Right atrium auricular region (tissue), 2 donors: Measurements from ENCODE around the gene SH3GL3. TPM values are rescaled to one million over a fixed set of nuclear protein-coding genes. Genes with fewer than 3 reads are reported as not detected.

Experiments
- DNase-seq: peaks from one replicate; pipeline ENCODE4 v3.0.0-alpha.2; 2019; ENCODE audit warnings: low spot score
- H3K27ac ChIP-seq, 2 donors: fragments of 200-600 bp; sonication (generic); 1 replicate in 1 of 2; 2 replicates in 1 of 2; pipeline ENCODE4 v1.5.1; 2016 to 2019
- H3K27me3 ChIP-seq, 2 donors: fragments of 200-600 bp; sonication (generic); one replicate each; pipeline versions ENCODE4 v1.5.1 to v1.6.0; 2017 to 2019
- H3K36me3 ChIP-seq: fragments of 200-600 bp; sonication (generic); one replicate; pipeline ENCODE4 v1.5.1; 2016
- H3K4me1 ChIP-seq, 2 donors: fragments of 200-600 bp; sonication (generic); one replicate each; pipeline versions ENCODE4 v1.5.1 to v1.6.0; 2017 to 2019
- H3K4me3 ChIP-seq, 2 donors: fragments of 200-600 bp; sonication (generic); 1 replicate in 1 of 2; 2 replicates in 1 of 2; pipeline ENCODE4 v1.5.1; 2017 to 2019; ENCODE audit warnings: mild to moderate bottlenecking in 1 of 2, moderate library complexity in 1 of 2
- H3K9me3 ChIP-seq, 2 donors: fragments of 200-600 bp; sonication (generic); one replicate each; pipeline ENCODE4 v1.5.1; 2019
- total RNA-seq, 2 donors: library from RNA; depleted of rRNA; stranded (reverse); fragments of >200 nt; gene quantifications; one replicate each; pipeline ENCODE4 v1.1.0, GENCODE V29; 2016
- TF ChIP-seq, protein P1 (sequence below), 2 donors: fragments of 200-600 bp; sonication (generic); IDR thresholded peaks; one replicate each; pipeline ENCODE4 v1.5.1; 2019; ENCODE audit warnings: antibody characterized with exemption in 2 of 2

Gene SH3GL3
- total RNA-seq, 2 donors from 2014 or later: 4.1 TPM; not detected in 1

DNA sequence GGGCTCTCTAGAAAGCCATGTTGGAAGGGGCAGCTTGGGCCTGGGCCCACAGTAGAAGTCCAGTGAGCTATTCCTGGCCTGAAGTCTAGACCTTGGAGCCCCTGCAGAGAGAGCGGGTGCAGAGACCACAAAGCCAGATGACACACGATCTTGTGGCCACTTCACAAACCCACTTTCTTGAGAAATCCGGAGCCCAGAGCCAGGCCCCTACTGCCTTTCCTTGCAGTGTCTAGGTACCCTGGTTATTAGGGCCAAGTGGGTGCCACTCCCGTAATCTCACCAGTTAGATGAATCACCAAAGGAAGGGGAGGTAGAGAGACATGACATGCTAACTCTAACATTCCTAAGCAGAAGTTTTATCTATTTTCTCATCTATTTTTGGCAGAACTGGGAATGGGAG is 134.2 kb downstream of the SH3GL3 start:
- Histone ChIP-seq H3K4me1 (no peaks in the 10 kb centered on the region), H3K9me3 (no peaks in the 10 kb centered on the region), H3K27ac (no peak overlapping the region), H3K27me3 (no peaks in the 10 kb centered on the region), H3K36me3 (no peaks in the 10 kb centered on the region), H3K4me3 (no peak overlapping the region)
- DNase-seq: no peak
- TF ChIP-seq, protein P1, sequence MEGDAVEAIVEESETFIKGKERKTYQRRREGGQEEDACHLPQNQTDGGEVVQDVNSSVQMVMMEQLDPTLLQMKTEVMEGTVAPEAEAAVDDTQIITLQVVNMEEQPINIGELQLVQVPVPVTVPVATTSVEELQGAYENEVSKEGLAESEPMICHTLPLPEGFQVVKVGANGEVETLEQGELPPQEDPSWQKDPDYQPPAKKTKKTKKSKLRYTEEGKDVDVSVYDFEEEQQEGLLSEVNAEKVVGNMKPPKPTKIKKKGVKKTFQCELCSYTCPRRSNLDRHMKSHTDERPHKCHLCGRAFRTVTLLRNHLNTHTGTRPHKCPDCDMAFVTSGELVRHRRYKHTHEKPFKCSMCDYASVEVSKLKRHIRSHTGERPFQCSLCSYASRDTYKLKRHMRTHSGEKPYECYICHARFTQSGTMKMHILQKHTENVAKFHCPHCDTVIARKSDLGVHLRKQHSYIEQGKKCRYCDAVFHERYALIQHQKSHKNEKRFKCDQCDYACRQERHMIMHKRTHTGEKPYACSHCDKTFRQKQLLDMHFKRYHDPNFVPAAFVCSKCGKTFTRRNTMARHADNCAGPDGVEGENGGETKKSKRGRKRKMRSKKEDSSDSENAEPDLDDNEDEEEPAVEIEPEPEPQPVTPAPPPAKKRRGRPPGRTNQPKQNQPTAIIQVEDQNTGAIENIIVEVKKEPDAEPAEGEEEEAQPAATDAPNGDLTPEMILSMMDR (IDR thresholded peaks at IDR 0.05): no peak

DNA sequence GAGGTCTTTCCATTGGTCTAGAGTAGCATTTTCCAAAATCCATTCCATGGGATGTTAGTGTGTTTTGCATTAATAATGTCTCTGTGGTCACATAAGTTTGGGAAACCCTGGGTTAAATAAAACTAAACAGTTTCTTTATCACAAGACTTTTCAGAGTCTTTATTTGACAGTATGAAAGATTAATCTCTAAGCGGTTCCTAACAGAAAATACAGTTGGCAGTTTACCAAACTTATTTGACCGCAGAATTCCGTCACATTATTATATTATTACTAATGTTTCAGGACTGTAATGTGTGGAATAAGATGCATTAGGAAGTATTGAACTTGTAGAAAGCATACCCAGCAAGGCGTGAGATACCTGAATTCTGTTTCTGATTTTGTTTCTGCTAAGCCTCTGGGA is 135.2 kb downstream of the SH3GL3 start:
- no peak for DNase-seq
- H3K4me3 ChIP-seq: no peak overlapping the region
- TF ChIP-seq, protein P1 (IDR thresholded peaks at IDR 0.05): no peak
- H3K9me3 ChIP-seq: no peaks in the 10 kb centered on the region
- H3K36me3 ChIP-seq: no peaks in the 10 kb centered on the region
- H3K27me3 ChIP-seq: no peaks in the 10 kb centered on the region
- H3K27ac ChIP-seq: no peak overlapping the region
- no peaks in the 10 kb centered on the region for H3K4me1 ChIP-seq

DNA sequence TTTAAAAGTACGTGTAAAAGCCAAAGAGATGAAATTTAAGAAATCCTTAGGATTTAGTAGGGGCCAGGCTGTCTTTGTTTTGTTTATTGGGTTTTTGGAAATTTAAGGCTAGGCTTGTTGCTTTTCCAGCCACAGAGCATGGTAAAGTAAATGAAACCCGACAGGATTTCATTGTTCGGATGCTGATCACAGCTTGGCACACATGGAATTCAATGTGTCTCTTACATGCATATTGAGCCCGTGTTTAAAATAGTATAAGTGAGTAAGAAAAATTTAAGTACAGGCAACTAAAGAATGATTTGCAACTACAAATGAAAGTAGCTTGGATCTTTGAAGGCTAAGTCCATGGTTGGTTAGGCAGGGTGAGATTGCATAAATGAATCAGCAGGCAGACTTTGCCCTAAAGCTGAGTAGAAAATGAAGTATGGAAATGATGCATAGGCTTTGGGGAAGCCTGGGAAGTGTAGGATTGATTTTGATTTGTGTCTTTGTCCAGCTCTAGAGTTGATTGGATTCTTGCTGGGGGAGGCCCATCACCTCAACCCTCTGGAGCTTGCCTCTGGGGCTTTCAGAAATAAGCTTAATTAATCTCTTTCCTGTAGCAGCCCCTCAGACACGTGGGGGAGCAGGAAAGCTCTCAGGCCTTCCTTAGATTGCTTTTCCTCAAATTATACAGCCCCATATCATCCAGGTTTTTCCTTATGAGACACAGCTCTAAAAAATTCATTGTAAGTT is 138.6 kb downstream of the SH3GL3 start:
- H3K36me3 ChIP-seq: no peaks in the 10 kb centered on the region
- H3K27me3 ChIP-seq: no peaks in the 10 kb centered on the region
- H3K4me1 ChIP-seq: no peaks in the 10 kb centered on the region
- no peak overlapping the region for H3K4me3 ChIP-seq
- DNase-seq: no peak
- TF ChIP-seq, protein P1 (IDR thresholded peaks at IDR 0.05): no peak
- H3K27ac ChIP-seq: no peak overlapping the region
- no peaks in the 10 kb centered on the region for H3K9me3 ChIP-seq

DNA sequence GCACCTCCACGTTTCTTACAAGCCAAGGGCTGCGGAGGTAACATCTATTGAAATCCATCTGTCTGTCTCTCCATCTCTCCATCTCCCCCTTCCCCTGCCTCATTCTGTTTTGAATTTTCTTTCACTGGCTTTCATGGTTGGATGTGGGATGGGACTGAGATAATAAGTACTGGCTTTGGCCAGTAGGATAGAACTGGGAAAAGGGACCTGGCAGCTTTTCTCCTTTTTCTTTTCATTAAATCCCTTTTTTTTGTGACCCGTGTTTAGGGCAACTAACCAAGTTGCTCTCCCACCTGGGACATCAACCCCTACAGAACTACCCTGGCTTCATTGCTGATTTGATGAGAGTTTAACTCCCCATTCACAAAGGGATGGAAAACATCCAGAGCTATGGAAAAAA is 139.9 kb downstream of the SH3GL3 start:
- Histone ChIP-seq H3K9me3 (no peaks in the 10 kb centered on the region), H3K27ac (no peak overlapping the region), H3K4me3 (no peak overlapping the region), H3K4me1 (no peaks in the 10 kb centered on the region), H3K36me3 (no peaks in the 10 kb centered on the region), H3K27me3 (no peaks in the 10 kb centered on the region)
- TF ChIP-seq, protein P1 (IDR thresholded peaks at IDR 0.05): no peak
- no peak for DNase-seq

DNA sequence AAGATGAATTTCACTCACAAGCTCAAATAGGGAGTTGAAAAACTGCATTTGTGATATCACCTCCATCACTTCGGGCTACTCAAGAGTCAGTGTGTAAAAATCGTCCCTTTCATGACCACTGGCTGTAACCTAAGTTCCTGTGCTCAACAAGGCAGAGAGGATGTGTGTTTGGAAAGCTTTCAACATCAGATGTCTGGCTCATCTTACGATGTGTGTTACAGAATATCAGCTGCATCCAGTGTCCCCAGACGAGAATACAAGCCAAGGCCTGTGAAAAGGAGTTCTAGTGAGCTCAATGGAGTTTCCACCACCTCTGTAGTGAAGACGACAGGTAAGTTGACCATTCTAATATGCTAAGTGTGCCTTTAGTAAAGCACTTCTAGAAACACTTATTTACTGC is 141.3 kb downstream of the SH3GL3 start:
- Histone ChIP-seq H3K27me3 (no peaks in the 10 kb centered on the region), H3K9me3 (no peaks in the 10 kb centered on the region), H3K4me3 (no peak overlapping the region), H3K4me1 (no peaks in the 10 kb centered on the region), H3K27ac (no peak overlapping the region), H3K36me3 (no peaks in the 10 kb centered on the region)
- TF ChIP-seq, protein P1 (IDR thresholded peaks at IDR 0.05): no peak
- no peak for DNase-seq
